HepG2 (cell line): ENCODE measurements around the gene ZNF581. TPM values are rescaled to one million over a fixed set of nuclear protein-coding genes. Genes with fewer than 3 reads are reported as not detected.

ENCODE experiments used
- AGO2 ChIP-seq: fragments of 200-400 bp; formaldehyde crosslinking; optimal IDR thresholded peaks from 2 replicates; pipeline ENCODE3; 2017; ENCODE audit warnings: mild to moderate bottlenecking, low read depth, low read length, moderate library complexity
- ASH2L ChIP-seq: fragments of 300-600, 200-600 bp; sonication (generic); IDR thresholded peaks from 2 replicates; pipeline ENCODE4 v1.7.0; 2017; ENCODE audit warnings: low read depth, mild to moderate bottlenecking, moderate library complexity, mixed read lengths, low read length; ENCODE audit not compliant: insufficient read length
- BRD4 ChIP-seq: sonication (generic); formaldehyde crosslinking; IDR thresholded peaks from 2 replicates; pipeline ENCODE4 v1.4.0; 2020; ENCODE audit warnings: missing genetic modification reagents
- BRF2 ChIP-seq: sonication (generic); formaldehyde crosslinking; IDR thresholded peaks from 2 replicates; pipeline ENCODE4 v1.8.1; 2022; ENCODE audit warnings: mild to moderate bottlenecking, missing genetic modification reagents
- KMT2B ChIP-seq: IDR thresholded peaks from 2 replicates; pipeline ENCODE4 v1.6.1; 2016; ENCODE audit warnings: missing genetic modification reagents, missing compliant biosample characterization
- MAFG ChIP-seq: sonication (generic); formaldehyde crosslinking; IDR thresholded peaks from 2 replicates; pipeline ENCODE4 v1.5.1; 2020; ENCODE audit warnings: mild to moderate bottlenecking, missing genetic modification reagents
- MED1 ChIP-seq: sonication (generic); formaldehyde crosslinking; IDR thresholded peaks from 2 replicates; pipeline ENCODE4 v1.4.0; 2020; ENCODE audit warnings: missing genetic modification reagents
- NCOA5 ChIP-seq: sonication (generic); formaldehyde crosslinking; IDR thresholded peaks from 2 replicates; pipeline ENCODE4 v1.4.0; 2020; ENCODE audit warnings: missing genetic modification reagents
- NFE2 ChIP-seq: sonication (generic); formaldehyde crosslinking; IDR thresholded peaks from 2 replicates; pipeline ENCODE4 v1.4.0; 2020; ENCODE audit warnings: missing genetic modification reagents
- NFIB ChIP-seq: sonication (generic); formaldehyde crosslinking; IDR thresholded peaks from 2 replicates; pipeline ENCODE4 v1.9.0; 2021; ENCODE audit warnings: missing genetic modification reagents, mild to moderate bottlenecking, borderline replicate concordance
- SIN3A ChIP-seq: IDR thresholded peaks from 2 replicates; pipeline ENCODE4 v1.6.1; 2011; ENCODE audit warnings: low read depth, mild to moderate bottlenecking, control low read depth, low read length, borderline replicate concordance
- STAT5B ChIP-seq: sonication (generic); formaldehyde crosslinking; IDR thresholded peaks from 2 replicates; pipeline ENCODE4 v1.4.0; 2020; ENCODE audit warnings: missing genetic modification reagents
- ZBTB49 ChIP-seq: sonication (generic); formaldehyde crosslinking; IDR thresholded peaks from 2 replicates; pipeline ENCODE4 v1.4.0; 2020; ENCODE audit warnings: missing genetic modification reagents, borderline replicate concordance
- ZFX ChIP-seq: sonication (generic); formaldehyde crosslinking; IDR thresholded peaks from 2 replicates; pipeline ENCODE4 v1.4.0; 2020; ENCODE audit warnings: mild to moderate bottlenecking, low read depth, missing genetic modification reagents, moderate library complexity
- ZNF430 ChIP-seq: sonication (generic); formaldehyde crosslinking; IDR thresholded peaks from 2 replicates; pipeline ENCODE4 v1.9.0; 2021; ENCODE audit warnings: mild to moderate bottlenecking, missing genetic modification reagents
- ZNF530 ChIP-seq: sonication (generic); formaldehyde crosslinking; IDR thresholded peaks from 2 replicates; pipeline ENCODE4 v1.5.0; 2020; ENCODE audit warnings: low read depth, mild to moderate bottlenecking, missing genetic modification reagents
- ZNF563 ChIP-seq: sonication (generic); formaldehyde crosslinking; IDR thresholded peaks from 2 replicates; pipeline ENCODE4 v1.8.0; 2022; ENCODE audit warnings: mild to moderate bottlenecking, moderate library complexity, missing genetic modification reagents
- ZNF782 ChIP-seq: sonication (generic); formaldehyde crosslinking; IDR thresholded peaks from 2 replicates; pipeline ENCODE4 v1.4.0; 2020; ENCODE audit warnings: missing genetic modification reagents, mild to moderate bottlenecking, borderline replicate concordance
- ZNF83 ChIP-seq: sonication (generic); formaldehyde crosslinking; IDR thresholded peaks from 2 replicates; pipeline ENCODE4 v1.4.0; 2020; ENCODE audit warnings: missing genetic modification reagents, mild to moderate bottlenecking, borderline replicate concordance
- polyA plus RNA-seq, 8 experiments: library from polyadenylated mRNA; depleted of rRNA in 3 of 8; stranded (reverse) in 7 of 8; unstranded in 1 of 8; fragments of >200 nt; fragmentation: Illumina TruSeq in 4 of 8; extraction: Trizol in 4 of 8; gene quantifications; 2 replicates each; pipeline versions ENCODE4 v1.2.1 to v1.2.3, GENCODE V29; 2011 to 2016; ENCODE audit warnings: low read depth in 4 of 8, missing spikeins in 1 of 8, mixed read lengths in 1 of 8; ENCODE audit not compliant: insufficient read depth in 1 of 8
- total RNA-seq, 5 experiments: library from RNA; depleted of rRNA; stranded (reverse); fragments of >200 nt; fragmentation: Illumina TruSeq; extraction: Trizol; gene quantifications; 2 replicates each; pipeline ENCODE4 v1.2.3, GENCODE V29; 2016; ENCODE audit warnings: low read depth in 1 of 5
- TF ChIP-seq, protein P1 (sequence below): sonication (generic); formaldehyde crosslinking; IDR thresholded peaks from 2 replicates; pipeline ENCODE4 v1.5.1; 2020; ENCODE audit warnings: missing genetic modification reagents, mild to moderate bottlenecking, borderline replicate concordance
- TF ChIP-seq, protein P2 (sequence below): sonication (generic); formaldehyde crosslinking; IDR thresholded peaks from 2 replicates; pipeline ENCODE4 v1.5.0; 2020; ENCODE audit warnings: missing genetic modification reagents

The ZNF581 gene
- total and polyA plus RNA-seq, 2 of the 13 experiments (the other 11 are each of a cell fraction or from before 2014, with no cell fraction given), result 19.6 to 49.5 TPM

DNA sequence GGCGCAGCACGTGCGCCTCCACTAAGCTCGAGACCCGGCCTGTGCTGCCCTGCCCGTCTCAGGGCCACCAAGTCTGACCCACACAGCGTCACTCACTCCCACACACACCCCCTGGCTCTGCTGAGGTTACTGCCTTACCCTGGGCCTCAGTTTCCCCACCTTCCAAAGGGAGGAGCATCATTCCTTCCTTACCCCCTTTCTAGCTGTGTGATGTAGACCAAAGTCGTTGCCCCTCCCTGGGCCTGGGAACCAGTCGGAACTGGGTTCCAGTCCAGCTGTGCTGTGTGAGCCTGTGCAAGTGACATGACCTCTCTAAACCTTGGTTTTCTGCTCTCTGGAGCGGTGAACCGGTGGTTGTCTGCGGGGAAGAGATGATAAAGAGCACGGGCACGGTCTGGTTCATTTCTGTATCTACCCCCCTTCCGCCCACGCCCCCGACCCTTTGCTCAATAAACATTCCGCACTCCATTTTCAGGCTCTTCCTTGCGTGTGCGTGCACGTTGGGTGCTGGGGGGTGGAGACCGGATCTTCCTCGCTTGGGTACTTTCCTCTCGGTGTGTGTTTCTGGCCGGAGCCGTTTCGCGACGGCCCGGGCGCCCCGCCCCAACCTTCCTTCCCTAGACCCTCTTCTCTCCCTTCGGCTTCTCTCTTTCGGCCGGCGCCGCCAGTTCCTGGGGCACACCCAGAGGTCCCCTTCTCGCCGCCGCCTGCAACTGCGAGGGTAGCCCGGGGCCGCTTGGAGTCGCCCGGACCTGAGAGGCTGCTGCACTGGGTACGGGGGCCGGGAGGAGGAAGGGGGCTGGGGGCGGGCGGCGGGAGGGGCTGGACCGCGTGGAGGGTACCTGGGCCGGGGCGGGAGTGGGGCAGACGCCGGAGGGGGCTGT, at the start of gene ZNF581 (continued):
- TF ChIP-seq NFIB (CRISPR knock-in tag) (no peak), MAFG (no peak), ZNF430 (peak; percentile 59; the same call in 1 of the 2 replicates), ZNF563 (CRISPR knock-in tag) (peak; percentile 67; the same call in 1 of the 2 replicates), AGO2 (peak; percentile 92), ZFX (CRISPR knock-in tag) (peak; percentile 65), ASH2L (peak; percentile 89), NCOA5 (no peak), BRD4 (CRISPR knock-in tag) (no peak), ZNF782 (CRISPR knock-in tag) (peak; percentile 31; the same call in 1 of the 2 replicates), ZBTB49 (no peak), ZNF530 (CRISPR knock-in tag) (peak; percentile 28; the same call in 1 of the 2 replicates), MED1 (CRISPR knock-in tag) (peak; percentile 64), BRF2 (CRISPR knock-in tag) (0 out of 2 replicates have a peak, but pooled peaks have one; percentile 52), SIN3A (peak; percentile 90), KMT2B (CRISPR knock-in tag) (peak; percentile 79), ZNF83 (no peak), STAT5B (CRISPR knock-in tag) (0 out of 2 replicates have a peak, but pooled peaks have one; percentile 19), NFE2 (CRISPR knock-in tag) (no peak)
- TF ChIP-seq, protein P1, sequence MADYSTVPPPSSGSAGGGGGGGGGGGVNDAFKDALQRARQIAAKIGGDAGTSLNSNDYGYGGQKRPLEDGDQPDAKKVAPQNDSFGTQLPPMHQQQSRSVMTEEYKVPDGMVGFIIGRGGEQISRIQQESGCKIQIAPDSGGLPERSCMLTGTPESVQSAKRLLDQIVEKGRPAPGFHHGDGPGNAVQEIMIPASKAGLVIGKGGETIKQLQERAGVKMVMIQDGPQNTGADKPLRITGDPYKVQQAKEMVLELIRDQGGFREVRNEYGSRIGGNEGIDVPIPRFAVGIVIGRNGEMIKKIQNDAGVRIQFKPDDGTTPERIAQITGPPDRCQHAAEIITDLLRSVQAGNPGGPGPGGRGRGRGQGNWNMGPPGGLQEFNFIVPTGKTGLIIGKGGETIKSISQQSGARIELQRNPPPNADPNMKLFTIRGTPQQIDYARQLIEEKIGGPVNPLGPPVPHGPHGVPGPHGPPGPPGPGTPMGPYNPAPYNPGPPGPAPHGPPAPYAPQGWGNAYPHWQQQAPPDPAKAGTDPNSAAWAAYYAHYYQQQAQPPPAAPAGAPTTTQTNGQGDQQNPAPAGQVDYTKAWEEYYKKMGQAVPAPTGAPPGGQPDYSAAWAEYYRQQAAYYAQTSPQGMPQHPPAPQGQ (CRISPR knock-in tag), result no peak
- TF ChIP-seq, protein P2, sequence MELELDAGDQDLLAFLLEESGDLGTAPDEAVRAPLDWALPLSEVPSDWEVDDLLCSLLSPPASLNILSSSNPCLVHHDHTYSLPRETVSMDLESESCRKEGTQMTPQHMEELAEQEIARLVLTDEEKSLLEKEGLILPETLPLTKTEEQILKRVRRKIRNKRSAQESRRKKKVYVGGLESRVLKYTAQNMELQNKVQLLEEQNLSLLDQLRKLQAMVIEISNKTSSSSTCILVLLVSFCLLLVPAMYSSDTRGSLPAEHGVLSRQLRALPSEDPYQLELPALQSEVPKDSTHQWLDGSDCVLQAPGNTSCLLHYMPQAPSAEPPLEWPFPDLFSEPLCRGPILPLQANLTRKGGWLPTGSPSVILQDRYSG (CRISPR knock-in tag), result peak; percentile 20; the same call in 1 of the 2 replicates
